AG08396 (cell line): ENCODE measurements around the gene OS9.

Experiments
- DNase-seq: peaks from one replicate; pipeline ENCODE4 v3.0.0; 2012; ENCODE audit warnings: low spot score, mixed read lengths

The OS9 gene

DNA sequence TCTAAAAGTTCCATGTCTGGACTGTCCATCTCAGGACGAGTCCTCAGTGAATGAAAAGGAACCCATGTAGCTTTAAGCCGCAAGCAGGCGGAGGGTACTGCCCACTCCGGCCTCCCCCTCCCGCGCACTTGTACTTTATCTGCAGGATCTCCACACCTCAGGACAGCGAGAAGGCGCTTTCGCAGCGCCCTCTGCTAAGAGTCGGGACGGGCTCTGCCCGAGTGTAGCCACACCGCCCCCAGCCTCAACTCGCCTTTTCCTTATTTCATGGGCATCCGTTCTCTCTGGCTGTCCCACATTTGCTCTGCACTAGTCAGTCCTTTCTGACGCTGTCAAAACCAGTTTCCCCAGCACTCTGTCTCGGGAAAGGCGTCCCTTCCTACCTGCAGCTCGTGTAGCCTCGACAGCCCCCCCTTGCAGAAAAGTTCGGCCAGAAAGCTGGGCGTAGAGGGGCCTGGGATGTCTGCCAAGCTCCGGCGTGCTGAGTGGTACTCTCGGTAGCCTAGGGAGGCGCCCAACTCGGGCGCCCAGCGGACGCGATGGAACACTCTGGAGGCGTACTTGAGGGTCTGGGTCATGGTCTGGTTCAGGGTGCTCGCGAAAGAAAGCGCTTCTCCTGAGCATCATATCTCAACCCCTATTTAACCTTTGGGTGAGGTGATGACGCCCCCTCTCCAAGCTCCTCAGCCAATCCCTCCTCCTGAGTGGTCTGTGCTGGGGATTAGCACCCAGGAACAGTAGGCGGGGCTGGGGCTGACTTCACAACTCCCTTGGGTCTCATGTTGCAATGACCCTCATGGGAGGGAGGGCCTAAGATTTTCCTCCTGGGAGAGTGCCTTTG, 72.8 kb downstream of the OS9 start, which contains the start of gene CYP27B1:
TSS of gene CYP27B1 (minus strand) at position 615 of the 841 bp plus-strand sequence. CDS start at position 578, 37 bp downstream.
- DNase-seq, result no peak

DNA sequence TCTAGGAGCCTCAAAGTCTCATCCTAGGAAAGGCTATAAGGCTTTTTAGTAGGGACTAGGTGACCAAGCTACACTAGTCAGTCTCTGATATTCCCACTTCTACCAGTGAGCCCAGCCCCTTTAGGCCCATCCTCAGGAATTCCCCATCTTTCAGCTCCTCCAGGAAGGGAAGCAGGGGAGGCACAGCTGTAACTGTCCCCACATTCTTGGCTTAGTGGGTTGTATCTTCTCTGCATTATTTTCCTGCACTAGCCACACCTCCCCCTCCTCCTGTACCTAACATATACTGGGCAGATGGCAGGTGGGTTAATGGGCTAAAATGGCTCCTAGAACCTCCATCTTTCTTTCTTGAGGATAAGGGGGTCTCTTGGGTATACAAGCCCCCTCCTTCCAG, 73.4 kb downstream of the OS9 start:
- no peak for DNase-seq

DNA sequence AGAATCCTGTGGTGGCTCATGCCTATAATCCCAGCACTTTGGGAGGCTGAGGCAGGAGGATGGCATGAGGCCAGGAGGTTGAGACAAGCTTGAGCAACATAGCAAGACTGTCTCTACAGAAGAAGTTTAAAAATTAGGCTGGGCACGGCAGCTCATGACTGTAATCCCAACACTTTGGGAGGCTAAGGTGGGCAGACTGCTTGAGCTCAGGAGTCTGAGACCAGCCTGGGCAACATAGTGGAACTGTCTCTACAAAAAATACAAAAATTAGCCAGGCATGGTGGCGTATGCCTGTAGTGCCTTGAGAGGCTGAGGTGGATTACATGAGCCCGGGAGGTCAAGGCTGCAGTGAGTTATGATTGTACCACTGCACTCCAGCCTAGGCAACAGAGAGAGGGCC, 73.9 kb downstream of the OS9 start:
- no peak for DNase-seq

DNA sequence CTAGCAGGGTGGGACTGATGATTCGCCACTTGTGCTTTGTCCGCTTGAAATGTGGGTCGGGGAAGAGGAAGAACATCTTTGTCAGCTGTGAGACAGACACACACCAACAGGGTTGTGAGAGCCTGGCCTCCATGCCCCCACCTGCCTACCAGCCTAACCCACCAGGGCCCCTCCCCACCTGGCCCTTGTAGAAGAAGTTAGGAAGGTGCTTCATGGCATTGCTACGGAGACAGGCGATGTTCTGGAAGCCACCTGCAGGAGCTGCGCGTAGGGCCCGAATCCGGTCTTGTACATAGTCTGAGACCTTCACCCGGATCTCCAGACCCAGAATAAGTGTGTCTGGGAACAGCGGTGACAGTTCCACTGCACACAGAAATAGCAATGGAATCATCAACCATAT, 75.7 kb downstream of the OS9 start:
- DNase-seq, result no peak

DNA sequence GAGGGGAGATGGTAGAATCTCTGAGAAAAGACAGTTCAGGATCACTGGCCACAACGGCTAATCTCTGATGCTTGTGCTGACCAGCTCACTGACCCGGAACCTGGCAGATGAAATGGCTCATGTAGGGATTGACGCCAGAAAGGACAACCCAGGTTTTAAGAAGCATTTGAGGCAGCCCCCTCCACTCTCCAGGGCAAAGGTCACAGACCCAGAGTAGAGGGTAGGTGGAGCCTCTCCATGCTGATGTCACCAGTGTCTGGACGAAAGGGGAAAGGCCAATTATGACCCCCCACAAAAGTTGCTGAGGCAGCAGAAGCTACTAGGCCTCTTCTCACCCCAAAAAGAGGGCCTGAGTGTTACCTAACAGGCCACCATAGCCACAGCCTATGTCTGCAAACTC, 76.8 kb downstream of the OS9 start:
- DNase-seq, result no peak
